ENCODE results near the gene EPHB1. TPM values are rescaled to one million over a fixed set of nuclear protein-coding genes. Genes with fewer than 3 reads are reported as not detected.
"Not testable (repeated sequence)": the region's sequence is repeated elsewhere in the genome, so short reads cannot be mapped to it uniquely, and the experiment has no call there.

Gene EPHB1
- total and polyA plus RNA-seq, 2 experiments from 2014 or later: 0.45 to 1.7 TPM

DNA sequence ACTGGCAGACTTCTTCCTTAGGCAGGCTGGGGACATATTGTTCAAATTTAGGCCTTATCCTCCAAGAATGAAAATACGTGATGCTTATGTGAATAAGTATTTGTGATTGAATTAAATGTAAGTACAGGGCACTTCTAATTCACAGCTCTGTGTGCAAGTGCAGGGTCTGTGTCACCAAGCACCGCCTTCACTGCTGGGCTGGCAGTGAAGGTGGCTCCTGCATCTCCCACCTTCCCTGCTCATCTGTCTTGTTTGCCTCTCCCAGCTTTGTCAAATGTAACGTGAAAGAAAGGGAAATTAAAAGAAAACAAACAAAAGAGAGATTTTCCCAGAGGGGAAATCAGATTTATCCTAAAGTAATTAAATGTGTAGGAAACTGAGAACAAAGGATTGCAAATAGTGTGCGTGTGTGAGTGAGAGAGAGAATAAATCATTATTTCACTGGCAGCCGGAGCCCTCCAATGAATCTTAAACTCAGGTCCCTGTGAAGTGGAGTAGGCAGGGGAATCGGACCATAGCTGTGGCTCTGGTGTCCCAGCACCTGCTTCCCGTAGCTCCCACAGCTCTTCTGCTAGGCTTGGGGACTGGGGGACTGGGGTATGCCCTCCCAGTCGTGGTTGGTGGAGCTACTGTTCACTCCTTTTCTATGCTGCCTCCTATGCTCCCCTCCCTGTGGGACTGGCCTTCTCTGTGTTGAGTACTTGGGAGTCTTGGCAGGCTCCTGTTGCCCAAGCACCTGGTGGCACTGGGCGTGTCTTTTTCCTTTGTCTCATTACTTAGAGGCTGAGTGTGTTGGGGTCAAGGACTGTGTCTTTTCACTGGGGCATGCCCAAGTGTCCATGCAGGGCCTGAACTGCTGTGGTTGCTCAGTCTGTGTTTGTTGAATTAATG is 222.2 kb downstream of the EPHB1 start:
- Histone ChIP-seq H3K27me3 (no peaks in the 10 kb centered on the region), H3K36me3 (no peaks in the 10 kb centered on the region), H3K9me3 (ENCODE audit: low read depth) (no peaks in the 10 kb centered on the region), H3K4me3 (no peak overlapping the region), H3K27ac (no peak overlapping the region), H3K4me1 (ENCODE audit: low read depth) (no peaks in the 10 kb centered on the region)
- TF ChIP-seq CTCF (IDR thresholded peaks at IDR 0.05; ENCODE audit: low read depth, low read length): no peak
- no peak for DNase-seq (ENCODE audit: low read depth in 1 of 2, low spot score in 1 of 2)

GRCh38 chr3:135018149-135018923 is 223.3 kb downstream of the EPHB1 start:
- Histone ChIP-seq H3K9me3 (ENCODE audit: low read depth) (no peaks in the 10 kb centered on the region), H3K4me3 (no peak overlapping the region), H3K27me3 (no peaks in the 10 kb centered on the region), H3K36me3 (no peaks in the 10 kb centered on the region), H3K4me1 (ENCODE audit: low read depth) (no peaks in the 10 kb centered on the region), H3K27ac (no peak overlapping the region)
- DNase-seq (ENCODE audit: low read depth in 1 of 2, low spot score in 1 of 2): no peak
- TF ChIP-seq CTCF (IDR thresholded peaks at IDR 0.05; ENCODE audit: low read depth, low read length): no peak

GRCh38 chr3:135020181-135020580 is 225.1 kb downstream of the EPHB1 start:
- no peaks in the 10 kb centered on the region for H3K4me1 ChIP-seq (ENCODE audit: low read depth)
- no peak for DNase-seq (ENCODE audit: low read depth in 1 of 2, low spot score in 1 of 2)
- no peaks in the 10 kb centered on the region for H3K27me3 ChIP-seq
- no peaks in the 10 kb centered on the region for H3K9me3 ChIP-seq (ENCODE audit: low read depth)
- no peak overlapping the region for H3K27ac ChIP-seq
- no peaks in the 10 kb centered on the region for H3K36me3 ChIP-seq
- H3K4me3 ChIP-seq: no peak overlapping the region
- TF ChIP-seq CTCF (IDR thresholded peaks at IDR 0.05; ENCODE audit: low read depth, low read length): no peak

GRCh38 chr3:135023996-135024658 is 229.1 kb downstream of the EPHB1 start:
- H3K4me3 ChIP-seq: no peak overlapping the region
- no peaks in the 10 kb centered on the region for H3K27me3 ChIP-seq
- H3K36me3 ChIP-seq: no peaks in the 10 kb centered on the region
- DNase-seq (ENCODE audit: low read depth in 1 of 2, low spot score in 1 of 2): peak in 1 of 2 donors; percentile 5
- H3K4me1 ChIP-seq (ENCODE audit: low read depth): no peaks in the 10 kb centered on the region
- no peaks in the 10 kb centered on the region for H3K9me3 ChIP-seq (ENCODE audit: low read depth)
- no peak for TF ChIP-seq CTCF (IDR thresholded peaks at IDR 0.05; ENCODE audit: low read depth, low read length)
- H3K27ac ChIP-seq: no peak overlapping the region

DNA sequence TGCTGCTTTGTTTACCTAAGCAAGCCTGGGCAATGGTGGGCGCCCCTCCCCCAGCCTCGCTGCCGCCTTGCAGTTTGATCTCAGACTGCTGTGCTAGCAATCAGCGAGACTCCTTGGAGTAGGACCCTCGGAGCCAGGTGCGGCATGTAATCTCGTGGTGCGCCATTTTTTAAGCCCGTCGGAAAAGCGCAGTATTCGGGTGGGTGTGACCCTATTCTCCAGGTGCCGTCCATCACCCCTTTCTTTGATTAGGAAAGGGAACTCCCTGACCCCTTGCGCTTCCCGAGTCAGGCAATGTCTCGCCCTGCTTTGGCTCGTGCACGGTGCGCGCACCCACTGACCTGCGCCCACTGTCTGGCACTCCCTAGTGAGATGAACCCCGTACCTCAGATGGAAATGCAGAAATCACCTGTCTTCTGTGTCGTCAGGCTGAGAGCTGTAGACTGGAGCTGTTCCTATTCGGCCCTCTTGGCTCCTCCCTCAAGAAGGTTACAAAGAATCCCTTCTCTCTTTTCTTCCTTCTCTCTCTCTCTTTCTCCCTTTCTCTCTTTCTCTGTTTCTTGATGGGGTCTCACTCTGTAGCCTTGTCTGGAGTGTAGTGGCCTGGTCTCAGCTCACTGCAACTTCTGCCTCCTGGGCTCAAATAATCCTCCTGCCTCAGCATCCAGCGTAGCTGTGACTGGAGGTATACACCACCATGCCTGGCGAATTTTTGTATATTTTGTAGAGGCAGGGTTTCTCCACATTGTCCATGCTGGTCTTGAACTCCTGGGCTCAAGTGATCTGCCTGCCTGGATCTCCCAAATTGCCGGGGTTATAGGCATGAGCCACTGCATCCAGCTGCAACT is 235.9 kb downstream of the EPHB1 start:
- DNase-seq (ENCODE audit: low read depth in 1 of 2, low spot score in 1 of 2); H3K9me3 ChIP-seq (ENCODE audit: low read depth); H3K27ac ChIP-seq; H3K4me1 ChIP-seq (ENCODE audit: low read depth); H3K27me3 ChIP-seq; H3K36me3 ChIP-seq: not testable (repeated sequence)
- peak overlapping the region; percentile 5 for H3K4me3 ChIP-seq

Data from cardiac muscle cell (in vitro differentiated cells and primary cell).